SK-N-SH (cell line): ENCODE data around the gene TINAG.

Experiments
- CTCF ChIP-seq: fragments of 200-600 bp; sonication (generic); IDR thresholded peaks from 2 replicates; pipeline ENCODE4 v1.6.1; 2017; ENCODE audit warnings: antibody characterized with exemption, mild to moderate bottlenecking, moderate library complexity
- TAF1 ChIP-seq: IDR thresholded peaks from 2 replicates; pipeline ENCODE4 v1.6.1; 2012; ENCODE audit warnings: low read depth, mild to moderate bottlenecking, low read length, moderate library complexity, borderline replicate concordance

- TF ChIP-seq TAF1 (no peak), CTCF (no peak)
Measured at GRCh38 chr6:54377776-54378175, 69.5 kb downstream of the TINAG start.
